GM10266 (cell line): ENCODE measurements around the gene PSMA5.
A peak's percentile ranks its signal among the peaks of the same experiment; 100 is the strongest.

ENCODE experiments used
- DNase-seq: peaks from one replicate; pipeline ENCODE4 v3.0.0; 2012; ENCODE audit errors: extremely low spot score
- CTCF ChIP-seq: IDR thresholded peaks from 2 replicates; pipeline ENCODE4 v1.5.1; 2012; ENCODE audit warnings: mild to moderate bottlenecking, low read depth; ENCODE audit not compliant: control insufficient read depth, insufficient read depth; ENCODE audit errors: missing control alignments

Gene PSMA5

GRCh38 chr1:109399326-109399957, 26.8 kb downstream of the PSMA5 start:
- DNase-seq, result peak; percentile 61
- peak; percentile 45 for TF ChIP-seq CTCF

DNA sequence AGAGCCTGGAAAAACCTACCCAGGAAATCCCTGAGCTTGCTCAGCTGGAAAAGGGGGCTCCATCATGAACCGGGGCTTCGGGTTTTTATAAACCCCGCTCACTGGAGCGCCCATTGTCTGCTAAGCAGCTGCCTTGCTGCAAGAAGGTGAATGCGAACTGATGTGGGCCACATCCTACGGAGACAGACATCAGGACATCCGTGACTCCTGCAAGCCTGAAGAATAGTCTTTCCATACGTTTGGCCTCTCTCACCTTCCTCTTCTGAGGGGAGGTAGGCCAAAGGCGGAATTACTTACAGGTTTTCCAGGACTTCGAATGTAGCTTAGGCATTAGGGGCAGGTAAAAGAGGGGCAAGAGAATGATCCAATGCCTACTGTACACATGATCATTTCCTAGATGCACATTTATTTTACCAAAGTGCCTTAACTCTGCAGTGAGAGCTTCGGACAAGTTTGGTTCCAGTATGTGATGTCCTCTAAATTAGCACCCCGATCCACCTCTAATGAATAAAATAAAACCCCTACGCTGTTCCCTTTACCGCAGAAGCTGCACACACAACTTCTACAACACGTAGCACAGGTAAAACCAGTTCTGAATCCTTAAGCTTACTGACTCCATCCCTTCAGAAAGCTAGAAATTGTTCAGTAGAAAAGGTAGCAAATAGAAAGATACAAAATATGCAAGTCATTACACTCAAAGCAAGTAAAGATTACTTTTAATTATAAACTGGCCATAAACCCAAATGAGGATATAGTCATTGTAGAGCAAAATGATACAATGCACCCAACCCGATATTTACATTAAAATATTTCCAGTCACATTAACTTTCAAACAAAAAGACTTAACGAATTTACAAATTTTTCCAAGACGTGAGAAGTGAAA, 27.7 kb downstream of the PSMA5 start:
- DNase-seq, result no peak
- no peak for TF ChIP-seq CTCF

- TF ChIP-seq CTCF, result no peak
- peak; percentile 77 for DNase-seq
Observed at GRCh38 chr1:109397581-109398342, 28.5 kb downstream of the PSMA5 start, which contains the start of gene SORT1. Gene SORT1, minus strand, starts transcription at chr1:109397918. Its CDS starts 26 bp downstream, at chr1:109397892.

DNA sequence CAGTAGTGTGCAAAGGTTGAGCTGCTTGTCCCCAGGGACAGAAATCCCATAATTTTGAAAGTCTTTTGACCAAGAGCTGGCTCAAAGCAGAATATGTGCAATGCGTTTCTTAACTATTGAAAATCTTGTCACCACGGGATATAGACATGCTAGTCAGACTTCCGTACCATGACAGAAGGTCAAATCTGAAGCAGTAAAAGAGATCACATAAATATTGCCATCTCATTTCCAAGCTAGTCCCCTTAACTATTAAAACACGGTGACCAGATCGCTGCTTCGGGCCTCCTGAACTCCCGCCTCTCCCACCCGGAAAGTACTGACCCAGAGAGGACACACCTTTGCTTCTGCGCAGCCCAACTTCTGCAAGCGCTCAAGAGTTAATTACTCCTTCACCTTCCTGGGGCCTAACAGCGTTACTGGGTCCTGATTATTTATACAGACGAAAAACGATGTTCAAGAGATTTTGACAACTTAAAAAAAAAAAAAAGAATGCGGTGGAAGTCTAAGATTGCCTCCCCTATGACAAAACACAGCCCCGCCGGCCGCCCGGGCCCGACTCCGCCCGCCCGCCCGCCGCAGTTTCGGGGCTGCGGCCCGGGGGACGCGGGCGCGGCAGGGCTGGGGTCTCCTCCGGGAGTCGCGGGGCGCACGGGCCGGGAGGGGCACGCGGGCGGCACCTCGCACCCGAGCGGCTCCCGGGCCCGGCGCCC, 29.2 kb downstream of the PSMA5 start:
- DNase-seq, result no peak
- TF ChIP-seq CTCF, result no peak

- DNase-seq, result no peak
Observed at GRCh38 chr1:109396513-109396839, 29.8 kb downstream of the PSMA5 start.

More at GRCh38 chr1:109396513-109396839, 29.8 kb downstream of the PSMA5 start:
- TF ChIP-seq CTCF, result no peak
